ENCODE measurements around the gene ANKH. TPM values are rescaled to one million over a fixed set of nuclear protein-coding genes. Genes with fewer than 3 reads are reported as not detected.

The ANKH gene
- total and polyA plus RNA-seq, 2 of the 13 experiments (the other 11 are each of a cell fraction or from before 2014, with no cell fraction given) = 25.0 to 36.0 TPM

GRCh38 chr5:14871214-14872069 is at the start of gene ANKH (continued):
- TF ChIP-seq MXI1 (IDR thresholded peaks at IDR 0.05; ENCODE audit: borderline replicate concordance, low read depth, low read length) (0 out of 3 replicates have a peak, but pooled peaks have one; percentile 14), RBFOX2 (IDR thresholded peaks at IDR 0.05; ENCODE audit: low read depth, low read length) (peak; percentile 61), PHF8 (CRISPR knock-in tag; IDR thresholded peaks at IDR 0.05) (peak; percentile 35; the same call in 1 of the 2 replicates), ZNF558 (CRISPR knock-in tag; IDR thresholded peaks at IDR 0.05; ENCODE audit: borderline replicate concordance) (0 out of 2 replicates have a peak, but pooled peaks have one; percentile 35), ELK4 (CRISPR knock-in tag; IDR thresholded peaks at IDR 0.05; ENCODE audit: borderline replicate concordance) (no peak), CBX2 (IDR thresholded peaks at IDR 0.05; ENCODE audit: low read depth, low read length) (no peak), CBX2 (CRISPR knock-in tag; IDR thresholded peaks at IDR 0.05; ENCODE audit: low read depth) (no peak), HMGXB4 (CRISPR knock-in tag; IDR thresholded peaks at IDR 0.05; ENCODE audit: borderline replicate concordance in 1 of 2, low read depth in 1 of 2) (peak in 1 of 2 experiments; percentile 17; a peak in 1 of 4 replicates), LCORL (IDR thresholded peaks at IDR 0.05) (no peak), LCORL (CRISPR knock-in tag; IDR thresholded peaks at IDR 0.05) (0 out of 2 replicates have a peak, but pooled peaks have one; percentile 19)
- TF ChIP-seq, protein P1, sequence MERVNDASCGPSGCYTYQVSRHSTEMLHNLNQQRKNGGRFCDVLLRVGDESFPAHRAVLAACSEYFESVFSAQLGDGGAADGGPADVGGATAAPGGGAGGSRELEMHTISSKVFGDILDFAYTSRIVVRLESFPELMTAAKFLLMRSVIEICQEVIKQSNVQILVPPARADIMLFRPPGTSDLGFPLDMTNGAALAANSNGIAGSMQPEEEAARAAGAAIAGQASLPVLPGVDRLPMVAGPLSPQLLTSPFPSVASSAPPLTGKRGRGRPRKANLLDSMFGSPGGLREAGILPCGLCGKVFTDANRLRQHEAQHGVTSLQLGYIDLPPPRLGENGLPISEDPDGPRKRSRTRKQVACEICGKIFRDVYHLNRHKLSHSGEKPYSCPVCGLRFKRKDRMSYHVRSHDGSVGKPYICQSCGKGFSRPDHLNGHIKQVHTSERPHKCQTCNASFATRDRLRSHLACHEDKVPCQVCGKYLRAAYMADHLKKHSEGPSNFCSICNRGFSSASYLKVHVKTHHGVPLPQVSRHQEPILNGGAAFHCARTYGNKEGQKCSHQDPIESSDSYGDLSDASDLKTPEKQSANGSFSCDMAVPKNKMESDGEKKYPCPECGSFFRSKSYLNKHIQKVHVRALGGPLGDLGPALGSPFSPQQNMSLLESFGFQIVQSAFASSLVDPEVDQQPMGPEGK (CRISPR knock-in tag; IDR thresholded peaks at IDR 0.05) = peak; percentile 21; the same call in 1 of the 2 replicates
- TF ChIP-seq, protein P2, sequence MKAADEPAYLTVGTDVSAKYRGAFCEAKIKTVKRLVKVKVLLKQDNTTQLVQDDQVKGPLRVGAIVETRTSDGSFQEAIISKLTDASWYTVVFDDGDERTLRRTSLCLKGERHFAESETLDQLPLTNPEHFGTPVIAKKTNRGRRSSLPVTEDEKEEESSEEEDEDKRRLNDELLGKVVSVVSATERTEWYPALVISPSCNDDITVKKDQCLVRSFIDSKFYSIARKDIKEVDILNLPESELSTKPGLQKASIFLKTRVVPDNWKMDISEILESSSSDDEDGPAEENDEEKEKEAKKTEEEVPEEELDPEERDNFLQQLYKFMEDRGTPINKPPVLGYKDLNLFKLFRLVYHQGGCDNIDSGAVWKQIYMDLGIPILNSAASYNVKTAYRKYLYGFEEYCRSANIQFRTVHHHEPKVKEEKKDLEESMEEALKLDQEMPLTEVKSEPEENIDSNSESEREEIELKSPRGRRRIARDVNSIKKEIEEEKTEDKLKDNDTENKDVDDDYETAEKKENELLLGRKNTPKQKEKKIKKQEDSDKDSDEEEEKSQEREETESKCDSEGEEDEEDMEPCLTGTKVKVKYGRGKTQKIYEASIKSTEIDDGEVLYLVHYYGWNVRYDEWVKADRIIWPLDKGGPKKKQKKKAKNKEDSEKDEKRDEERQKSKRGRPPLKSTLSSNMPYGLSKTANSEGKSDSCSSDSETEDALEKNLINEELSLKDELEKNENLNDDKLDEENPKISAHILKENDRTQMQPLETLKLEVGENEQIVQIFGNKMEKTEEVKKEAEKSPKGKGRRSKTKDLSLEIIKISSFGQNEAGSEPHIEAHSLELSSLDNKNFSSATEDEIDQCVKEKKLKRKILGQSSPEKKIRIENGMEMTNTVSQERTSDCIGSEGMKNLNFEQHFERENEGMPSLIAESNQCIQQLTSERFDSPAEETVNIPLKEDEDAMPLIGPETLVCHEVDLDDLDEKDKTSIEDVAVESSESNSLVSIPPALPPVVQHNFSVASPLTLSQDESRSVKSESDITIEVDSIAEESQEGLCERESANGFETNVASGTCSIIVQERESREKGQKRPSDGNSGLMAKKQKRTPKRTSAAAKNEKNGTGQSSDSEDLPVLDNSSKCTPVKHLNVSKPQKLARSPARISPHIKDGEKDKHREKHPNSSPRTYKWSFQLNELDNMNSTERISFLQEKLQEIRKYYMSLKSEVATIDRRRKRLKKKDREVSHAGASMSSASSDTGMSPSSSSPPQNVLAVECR (CRISPR knock-in tag; IDR thresholded peaks at IDR 0.05; ENCODE audit: borderline replicate concordance) = peak; percentile 25
